Activated CD4-positive, alpha-beta T cell treated with anti-CD3 and anti-CD28 coated beads for 1 hour (primary cell): Measurements from ENCODE around the gene DUSP5.
A peak's percentile ranks its signal among the peaks of the same experiment; 100 is the strongest.

ENCODE experiments used
- DNase-seq: peaks from one replicate; pipeline ENCODE4 v3.0.0-alpha.2; 2020

DUSP5 gene

GRCh38 chr10:110501142-110501937 lies 3.6 kb downstream of the DUSP5 start:
- DNase-seq: peak; percentile 19

GRCh38 chr10:110502072-110502845 lies 4.6 kb downstream of the DUSP5 start:
- DNase-seq: no peak

GRCh38 chr10:110502851-110503301 lies 5.2 kb downstream of the DUSP5 start:
- no peak for DNase-seq

- no peak for DNase-seq
Measured at GRCh38 chr10:110503528-110504110, 5.9 kb downstream of the DUSP5 start.

- peak; percentile 24 for DNase-seq
Measured at GRCh38 chr10:110504111-110504735, 6.5 kb downstream of the DUSP5 start.

GRCh38 chr10:110505130-110505770 lies 7.5 kb downstream of the DUSP5 start:
- no peak for DNase-seq

GRCh38 chr10:110506448-110506847 lies 8.7 kb downstream of the DUSP5 start:
- no peak for DNase-seq

- DNase-seq: no peak
Measured at GRCh38 chr10:110507346-110507745, 9.6 kb downstream of the DUSP5 start.

GRCh38 chr10:110508159-110508788 lies 10.6 kb downstream of the DUSP5 start:
- no peak for DNase-seq

- no peak for DNase-seq
Measured at GRCh38 chr10:110508806-110509544, 11.3 kb downstream of the DUSP5 start.

- DNase-seq: no peak
Measured at GRCh38 chr10:110509560-110509959, 11.9 kb downstream of the DUSP5 start.

GRCh38 chr10:110510086-110510485 lies 12.4 kb downstream of the DUSP5 start:
- no peak for DNase-seq

GRCh38 chr10:110510730-110511129 lies 13.0 kb downstream of the DUSP5 start:
- DNase-seq: no peak

- no peak for DNase-seq
Measured at GRCh38 chr10:110511734-110512449, 14.2 kb downstream of the DUSP5 start.

- DNase-seq: no peak
Measured at GRCh38 chr10:110512461-110513187, 14.9 kb downstream of the DUSP5 start.

- DNase-seq: no peak
Measured at GRCh38 chr10:110513949-110514348, 16.2 kb downstream of the DUSP5 start.

GRCh38 chr10:110514848-110515247 lies 17.1 kb downstream of the DUSP5 start:
- no peak for DNase-seq

GRCh38 chr10:110516815-110517492 lies 19.2 kb downstream of the DUSP5 start:
- no peak for DNase-seq

GRCh38 chr10:110522365-110522988 lies 24.8 kb downstream of the DUSP5 start:
- DNase-seq: no peak
